ENCODE measurements around the gene PPM1J. TPM values are rescaled to one million over a fixed set of nuclear protein-coding genes. Genes with fewer than 3 reads are reported as not detected.

PPM1J gene
- total and polyA plus RNA-seq, 2 of the 8 experiments (the other 6 are each of a cell fraction or from before 2014, with no cell fraction given), result 19.4 to 31.6 TPM

DNA sequence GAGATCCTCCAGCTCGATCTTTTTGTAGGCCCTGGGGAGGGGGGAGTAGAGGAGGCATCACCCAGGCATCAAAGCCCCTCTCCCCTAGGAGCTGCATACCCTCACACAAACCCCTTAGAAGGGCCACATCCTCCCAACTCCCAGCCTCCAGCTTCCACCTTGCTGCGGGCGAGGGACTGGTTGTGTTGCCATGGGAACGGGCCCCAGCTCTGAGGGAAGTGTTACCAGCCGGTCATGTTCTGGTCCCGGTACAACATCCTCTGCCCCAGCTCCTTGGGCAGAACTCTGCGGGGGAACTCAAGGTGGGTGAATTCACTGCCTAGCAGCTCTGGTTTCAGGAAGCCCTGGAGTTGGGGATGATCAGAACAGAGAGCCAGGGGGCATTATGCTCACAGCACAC, 4.1 kb downstream of the PPM1J start:
- Histone ChIP-seq H3K4ac (replicated peaks; ENCODE audit: insufficient read length, low read depth, low read length) (no peak overlapping the region), H3K14ac (ENCODE audit: insufficient read length) (no peak overlapping the region), H3K9ac (replicated peaks in 1 of 4; ENCODE audit: extremely low read depth in 1 of 4, low read depth in 3 of 4, low read length in 3 of 4) (no peak overlapping the region), H3K4me1 (replicated peaks in 1 of 4; ENCODE audit: control insufficient read depth in 3 of 4, insufficient read depth in 4 of 4, low read length in 3 of 4) (peaks cover under 1 to 29% (median 16%) of the 10 kb centered on the region in 4 experiments), H3K79me2 (ENCODE audit: control insufficient read depth in 1 of 2, insufficient read depth in 2 of 2, low read length in 2 of 2) (no peaks in the 10 kb centered on the region), H3K18ac (ENCODE audit: extremely low read depth, low read length) (no peak overlapping the region), H2AK5ac (ENCODE audit: low read depth, low read length) (no peak overlapping the region), H3K4me2 (ENCODE audit: insufficient read depth in 1 of 2, low read depth in 2 of 2, low read length in 2 of 2) (no peak overlapping the region), H2BK12ac (ENCODE audit: low read depth, low read length) (no peak overlapping the region), H4K20me1 (replicated peaks in 1 of 2; ENCODE audit: control insufficient read depth in 1 of 2, insufficient read depth in 2 of 2, low read length in 2 of 2) (peaks cover 0 to 8% of the 10 kb centered on the region in 2 experiments), H3K9me3 (ENCODE audit: insufficient read depth in 2 of 2, low read depth in 1 of 2, low read length in 1 of 2) (no peaks in the 10 kb centered on the region), H4K8ac (ENCODE audit: extremely low read depth, insufficient read depth, low read length) (no peak overlapping the region), H4K5ac (ENCODE audit: insufficient read length, low read depth, low read length) (no peak overlapping the region), H2BK5ac (ENCODE audit: low read depth, low read length) (no peak overlapping the region), H2BK120ac (replicated peaks; ENCODE audit: low read depth, low read length) (no peak overlapping the region), H4K91ac (replicated peaks; ENCODE audit: insufficient read length, low read length) (no peak overlapping the region), H2AFZ (ENCODE audit: low read length) (no peak overlapping the region), H3K23me2 (ENCODE audit: low read depth, low read length) (peaks cover 19% of the 10 kb centered on the region), H2BK15ac (ENCODE audit: low read length) (no peak overlapping the region), H3K27me3 (replicated peaks in 1 of 4; ENCODE audit: control insufficient read depth in 3 of 4, extremely low read depth in 1 of 4, insufficient read depth in 3 of 4, low read length in 3 of 4) (peaks cover 0 to 17% (median 7%) of the 10 kb centered on the region in 4 experiments; a peak in 4 of 7 replicates), H3K23ac (ENCODE audit: insufficient read length) (no peak overlapping the region), H2BK20ac (ENCODE audit: low read length) (no peak overlapping the region), H3K56ac (replicated peaks; ENCODE audit: insufficient read length, low read depth, low read length) (no peak overlapping the region), H3K79me1 (ENCODE audit: low read depth, low read length) (no peaks in the 10 kb centered on the region), H3K27ac (ENCODE audit: low read depth, low read length) (no peak overlapping the region), H3K4me3 (ENCODE audit: extremely low read depth in 1 of 4, insufficient read depth in 2 of 4, low read depth in 3 of 4, low read length in 4 of 4) (no peak overlapping the region), H3K36me3 (ENCODE audit: control insufficient read depth in 2 of 4, insufficient read depth in 4 of 4, low read length in 3 of 4) (peaks cover 0 to 5% (median 3%) of the 10 kb centered on the region in 4 experiments; a peak in 4 of 8 replicates)
- ChIA-PET POLR2A (ENCODE audit: partially characterized antibody) (interaction anchor here (0.7 to 1.8 kb wide), 4 partner anchors 9 to 92 kb away, joined by 3 to 7 read pairs (median 5); partner anchors contain the start of genes CAPZA1 and ST7L), CTCF (ENCODE audit: partially characterized antibody) (interaction anchor here (0.6 to 14.2 kb wide), 3 partner anchors 32 to 97 kb away, joined by 3 to 547 read pairs (median 3); no protein-coding TSS in a partner anchor)
- FAIRE-seq, result no peak
- no peak for DNase-seq (ENCODE audit: low read depth in 1 of 2, low spot score in 2 of 2)
- WGBS, 2 experiments (ENCODE audit: extremely low coverage in 1 of 2, insufficient coverage in 1 of 2, insufficient read length in 1 of 2, insufficient replicate concordance in 2 of 2, low coverage in 1 of 2, low lambda C conversion rate in 2 of 2, missing lambda C conversion rate in 1 of 2), result 82% methylated on average over 6 of the region's 7 CpGs; no CpG with 5 or more reads in 1 of the 2 experiments
- TF ChIP-seq ZNF274 (IDR thresholded peaks at IDR 0.05; ENCODE audit: borderline replicate concordance, extremely low read depth, low read length) (no peak), GTF2F1 (IDR thresholded peaks at IDR 0.05; ENCODE audit: borderline replicate concordance, low read depth, low read length) (no peak), RAD21 (IDR thresholded peaks at IDR 0.05 in 1 of 2, conservative IDR thresholded peaks at IDR 0.05 in 1 of 2; ENCODE audit: low read depth in 2 of 2, low read length in 2 of 2) (no peak), SRF (IDR thresholded peaks at IDR 0.05; ENCODE audit: low read depth, low read length) (no peak), HDAC2 (IDR thresholded peaks at IDR 0.05; ENCODE audit: borderline replicate concordance in 1 of 2, low read depth in 2 of 2, low read length in 2 of 2) (no peak), KDM4A (IDR thresholded peaks at IDR 0.05; ENCODE audit: low read depth, low read length, severe bottlenecking) (no peak), SP4 (IDR thresholded peaks at IDR 0.05; ENCODE audit: low read length) (no peak), RXRA (IDR thresholded peaks at IDR 0.05; ENCODE audit: insufficient read depth, low read depth, low read length) (no peak), NANOG (IDR thresholded peaks at IDR 0.05; ENCODE audit: insufficient read depth, low read depth, low read length, poor library complexity, severe bottlenecking) (no peak), MAFK (IDR thresholded peaks at IDR 0.05; ENCODE audit: low read depth, low read length) (no peak), SIN3A (conservative IDR thresholded peaks at IDR 0.05 in 1 of 2, IDR thresholded peaks at IDR 0.05 in 1 of 2; ENCODE audit: low read depth in 1 of 2, low read length in 2 of 2) (no peak), BRCA1 (IDR thresholded peaks at IDR 0.05; ENCODE audit: low read depth, low read length) (no peak), CEBPB (IDR thresholded peaks at IDR 0.05; ENCODE audit: low read depth, low read length) (no peak)

All from H1 (cell line).